Measurements from ENCODE around the gene SEMA7A. TPM values are rescaled to one million over a fixed set of nuclear protein-coding genes. Genes with fewer than 3 reads are reported as not detected.

SEMA7A gene
- total RNA-seq, 1 donor from 2014 or later: 21.6 TPM

DNA sequence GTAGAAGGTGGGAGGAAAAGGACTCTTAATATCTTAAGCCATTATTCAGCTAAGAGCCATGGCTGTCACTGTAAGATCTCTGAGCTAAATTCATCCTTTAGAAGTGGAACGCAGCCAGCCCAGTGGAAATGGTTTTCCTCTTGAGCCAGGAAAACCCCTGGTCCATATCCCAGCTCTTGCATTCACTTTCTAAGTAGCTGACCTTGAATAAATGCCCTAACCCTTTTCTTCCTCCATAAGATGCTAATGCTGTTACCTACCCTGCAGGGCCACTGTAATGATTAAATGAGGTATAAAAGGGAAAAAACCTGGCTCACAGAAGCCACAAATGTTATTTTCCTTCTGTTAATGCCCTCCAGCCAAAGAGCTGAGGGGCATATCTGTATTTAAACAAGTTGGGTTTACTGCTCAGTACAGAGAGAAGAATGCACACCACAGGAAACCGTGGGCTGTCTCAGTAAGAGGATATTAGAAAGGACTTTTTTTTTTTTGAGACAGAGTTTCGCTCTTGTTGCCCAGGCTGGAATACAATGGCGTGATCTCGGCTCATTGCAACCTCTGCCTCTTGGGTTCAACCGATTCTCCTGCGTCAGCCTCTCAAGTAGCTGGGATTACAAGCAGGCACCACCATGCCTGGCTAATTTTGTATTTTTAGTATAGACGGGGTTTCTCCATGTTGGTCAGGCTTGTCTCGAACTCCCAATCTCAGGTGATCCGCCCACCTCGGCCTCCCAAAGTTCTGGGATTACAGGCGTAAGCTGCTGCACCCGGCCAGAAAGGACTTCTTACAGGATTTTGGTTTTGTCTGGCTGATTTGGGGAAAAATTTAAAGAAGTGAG, 20.4 kb upstream of the SEMA7A start:
- FAIRE-seq (no peak), DNase-seq (ENCODE audit: low spot score in 2 of 2) (no peak)

DNA sequence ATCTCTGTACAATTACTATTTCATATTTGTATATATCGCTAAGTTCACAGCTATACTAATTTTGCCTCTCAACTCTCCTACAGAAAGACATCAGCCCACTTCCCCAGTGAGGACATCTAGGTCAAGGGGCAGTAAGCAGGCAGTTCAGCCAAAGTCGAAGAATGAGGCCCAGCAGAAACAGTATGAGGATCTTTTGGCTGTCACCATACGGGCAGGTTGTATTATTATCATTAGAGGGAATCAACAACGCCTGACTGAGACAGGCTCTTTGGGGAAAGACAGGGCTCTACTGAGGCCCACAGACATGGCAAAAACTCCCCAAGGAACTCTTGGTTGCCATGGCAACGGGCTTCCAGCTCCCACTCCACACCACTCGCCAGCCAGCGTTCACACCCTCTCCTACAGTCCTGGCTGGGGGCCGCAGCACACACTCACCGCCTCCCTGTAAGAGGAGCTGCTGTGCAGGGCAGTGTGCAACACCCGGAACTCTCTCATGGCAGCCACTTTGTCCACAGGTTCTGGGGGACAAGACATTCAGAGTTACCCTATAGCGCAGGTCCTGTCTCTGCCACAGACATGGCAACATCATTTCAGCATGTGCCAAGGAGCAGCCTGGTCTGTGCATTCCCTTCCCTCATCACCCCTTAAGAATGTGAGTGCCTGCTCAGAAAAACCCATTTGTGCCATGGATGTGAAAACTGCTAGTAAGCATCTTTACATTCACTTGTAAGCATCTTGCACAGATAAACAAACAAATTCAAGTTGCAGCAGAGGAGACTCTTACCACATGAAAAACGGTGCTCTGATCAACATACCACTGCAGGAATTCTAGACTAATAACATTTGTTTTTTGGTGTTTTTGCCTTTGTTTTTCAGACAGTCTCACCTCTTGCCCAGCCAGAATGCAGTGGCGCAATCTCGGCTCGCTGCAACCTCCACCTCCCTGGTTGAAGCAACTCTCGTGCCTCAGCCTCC, 18.4 kb upstream of the SEMA7A start:
- no peak for DNase-seq (ENCODE audit: low spot score in 2 of 2)
- FAIRE-seq: no peak

DNA sequence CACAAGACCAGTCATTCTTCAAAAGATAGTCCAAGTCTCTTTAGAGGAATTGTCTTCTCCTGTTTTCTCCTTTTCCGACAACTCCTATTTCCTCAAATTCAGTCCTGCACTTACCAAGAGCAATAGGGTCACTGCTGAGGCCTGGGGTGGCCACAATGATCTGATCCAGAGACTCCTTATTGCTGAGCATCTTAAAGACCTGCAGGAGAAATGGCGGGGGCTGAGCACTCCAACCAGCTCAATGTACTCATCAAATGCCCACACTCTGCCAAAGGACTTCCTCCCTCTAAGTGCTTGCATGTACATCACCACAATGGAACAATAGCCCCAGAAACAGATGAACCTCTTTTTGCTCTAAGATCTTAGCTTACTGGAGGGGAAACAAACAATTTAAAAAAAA, 17.6 kb upstream of the SEMA7A start:
- DNase-seq (ENCODE audit: low spot score in 2 of 2): no peak
- no peak for FAIRE-seq

DNA sequence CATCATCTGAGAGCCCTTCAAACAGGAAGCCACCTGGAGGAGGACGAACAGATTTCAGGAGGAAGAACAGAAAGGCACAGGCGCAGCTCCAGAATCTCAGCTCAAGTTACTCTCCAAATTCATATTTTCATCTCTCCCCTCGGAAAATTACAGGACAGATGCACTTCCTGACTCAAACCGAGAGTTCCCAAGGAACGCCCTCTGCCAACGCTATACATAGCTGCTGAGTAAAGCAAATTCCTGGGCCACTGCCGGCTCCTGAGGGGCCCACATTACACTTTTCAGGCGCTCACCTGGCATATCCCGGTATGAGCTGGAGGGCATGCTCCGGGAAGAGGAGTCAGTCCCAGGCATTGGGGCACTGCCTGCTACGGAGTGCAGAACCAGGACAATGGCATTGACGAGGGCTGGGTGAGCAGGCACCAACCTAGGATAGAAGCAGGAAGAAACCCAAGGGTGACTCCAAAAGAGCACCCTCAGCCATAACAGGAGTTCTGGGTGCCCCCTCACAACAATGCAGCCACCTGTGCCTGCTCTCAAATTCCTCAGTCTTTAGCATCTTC, 16.0 kb upstream of the SEMA7A start:
- FAIRE-seq: no peak
- no peak for DNase-seq (ENCODE audit: low spot score in 2 of 2)

DNA sequence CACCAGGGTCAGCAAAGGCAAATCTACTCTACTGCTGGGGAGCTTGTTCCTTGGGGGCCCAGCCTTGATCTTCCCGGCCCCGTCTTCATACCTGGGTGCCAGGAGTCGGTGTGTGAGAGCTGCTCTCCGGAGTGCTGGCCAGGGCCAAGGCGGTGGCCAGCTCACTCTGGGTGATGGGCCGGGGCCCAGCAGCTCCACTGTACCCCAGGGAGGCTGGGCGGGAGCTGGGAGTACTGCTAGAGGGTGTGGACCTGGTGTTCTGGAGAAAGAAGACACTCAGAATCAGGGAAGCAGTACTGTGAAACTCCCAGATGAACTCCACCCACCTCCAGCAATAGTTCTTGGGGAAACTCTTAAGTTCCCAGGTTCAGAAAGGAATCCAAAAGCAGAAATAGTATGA, 15.3 kb upstream of the SEMA7A start:
- FAIRE-seq (no peak), DNase-seq (ENCODE audit: low spot score in 2 of 2) (no peak)

DNA sequence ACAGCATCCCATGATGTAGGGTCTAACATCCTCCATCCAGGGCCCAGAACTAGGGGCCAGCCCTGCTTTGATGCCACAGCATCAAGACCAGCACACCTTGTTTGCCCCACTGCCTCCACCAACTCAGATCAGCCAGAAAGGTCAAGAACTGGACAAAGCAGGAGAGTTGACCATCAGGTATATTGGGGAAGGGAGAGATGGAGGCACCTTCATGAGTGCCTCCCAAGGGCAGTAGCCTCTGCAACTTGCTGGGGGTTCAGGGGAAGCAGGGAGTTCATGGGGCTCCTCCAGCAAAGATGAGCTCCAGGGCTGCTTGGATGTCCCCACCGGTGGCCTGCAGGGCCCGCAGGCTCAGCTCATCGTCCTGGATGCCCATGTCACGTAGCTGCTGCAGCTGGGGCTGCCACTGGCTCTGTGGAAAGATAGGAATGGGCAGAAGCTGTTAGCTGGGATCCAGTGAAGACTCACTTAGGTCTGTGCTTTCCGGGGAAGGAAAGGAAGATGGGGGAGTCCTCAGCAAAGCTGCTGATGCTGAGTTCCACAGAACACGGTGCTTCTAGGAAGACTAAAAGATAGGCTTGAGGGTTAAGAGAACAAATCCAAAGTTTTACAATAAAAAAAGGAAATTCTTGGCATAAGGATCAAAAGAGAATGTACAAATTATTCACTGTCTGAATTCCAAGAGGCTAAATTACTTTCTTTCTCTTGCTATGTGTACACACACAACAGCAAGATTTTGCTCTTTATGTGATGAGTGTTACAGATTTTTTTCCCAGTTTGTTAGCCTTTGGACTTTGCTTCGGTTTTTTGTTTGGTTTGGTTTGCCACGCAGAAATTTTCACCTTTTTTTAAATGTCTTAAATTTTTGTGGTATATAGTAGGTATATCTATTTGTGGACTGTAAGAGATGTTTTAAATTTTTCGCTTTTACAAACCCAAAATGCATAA, 12.3 kb upstream of the SEMA7A start:
- FAIRE-seq (no peak), DNase-seq (ENCODE audit: low spot score in 2 of 2) (no peak)

DNA sequence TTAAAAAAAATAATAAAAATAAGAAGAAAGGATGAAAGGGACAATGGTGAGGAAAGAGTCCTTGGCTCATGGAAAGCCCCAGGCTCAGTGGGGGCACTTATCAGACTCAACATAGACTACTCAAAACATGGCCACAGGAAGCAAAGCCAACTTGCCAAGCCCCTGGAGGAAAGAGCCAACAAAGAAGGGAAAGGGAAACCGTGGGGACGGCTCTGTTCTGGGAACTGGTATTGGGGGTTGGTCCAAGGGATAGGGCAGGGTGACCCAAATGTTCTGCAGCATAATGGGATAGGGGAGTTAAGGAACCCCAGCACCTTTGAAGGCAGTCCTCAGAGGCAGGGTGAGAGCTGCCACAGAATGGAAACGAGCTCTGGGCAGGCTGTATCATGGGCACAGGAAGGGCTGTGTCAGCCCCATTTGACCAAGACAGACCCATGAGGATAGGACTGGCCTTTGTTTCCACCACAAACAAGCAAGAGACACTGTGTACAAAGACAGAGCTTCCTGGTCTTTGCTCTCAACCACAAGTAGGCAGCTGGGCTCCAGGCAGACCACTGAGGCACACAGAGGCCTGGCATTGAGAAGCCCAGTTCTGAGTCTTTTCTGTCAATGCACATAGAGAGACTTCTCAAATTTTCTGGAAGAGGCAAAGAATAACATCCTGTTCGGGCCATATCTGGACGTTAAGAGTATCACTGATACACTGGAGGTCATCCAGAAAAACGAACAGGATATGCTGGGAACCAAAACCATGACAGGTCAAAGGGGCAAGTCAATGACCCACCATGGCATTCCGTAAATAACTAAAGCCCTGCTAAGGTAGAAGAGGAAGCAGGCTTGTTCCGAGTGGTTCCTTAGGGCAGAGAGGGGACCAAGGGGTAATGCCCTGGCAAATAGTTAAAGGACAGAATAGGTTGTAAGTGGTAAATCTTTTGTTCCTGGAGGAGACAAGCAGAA, 10.6 kb upstream of the SEMA7A start:
- FAIRE-seq: no peak
- no peak for DNase-seq (ENCODE audit: low spot score in 2 of 2)

DNA sequence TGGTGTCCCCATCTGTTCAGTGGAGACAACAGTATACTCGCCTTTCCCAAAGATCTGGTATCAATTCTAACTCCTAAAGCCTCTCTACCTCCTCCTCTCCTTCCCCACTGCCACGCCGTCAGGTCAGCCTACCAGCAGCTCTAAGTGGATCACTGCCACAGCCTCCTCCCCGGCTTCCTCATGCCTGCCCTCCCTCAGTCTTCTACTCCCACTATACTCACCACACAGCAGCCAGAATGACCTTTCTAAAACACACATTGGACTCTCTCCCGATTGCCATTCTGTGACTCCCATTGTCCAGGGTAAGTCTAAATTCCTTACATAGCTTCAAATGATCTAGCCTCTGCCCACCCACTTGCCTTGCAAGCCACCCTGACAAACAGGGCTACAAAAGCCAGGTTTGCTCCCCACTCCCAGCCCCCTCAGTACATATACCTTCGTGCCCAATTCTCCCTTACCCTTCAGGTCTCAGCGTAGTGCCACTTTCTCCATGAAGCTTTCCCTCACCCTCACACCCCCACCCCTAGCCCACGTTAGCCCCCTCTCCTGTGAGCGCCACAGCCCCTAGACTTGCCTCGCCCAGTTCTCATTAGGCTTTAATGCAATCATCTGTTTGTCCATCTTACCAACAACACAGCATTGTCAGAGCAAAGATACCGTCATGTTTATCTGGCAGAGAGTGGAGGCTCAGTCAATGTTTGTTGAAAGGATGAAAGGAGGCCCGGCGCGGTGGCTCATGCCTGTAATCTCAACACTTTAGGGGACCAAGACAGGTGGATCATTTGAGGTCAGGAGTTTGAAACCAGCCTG, 9.5 kb upstream of the SEMA7A start:
- DNase-seq (ENCODE audit: low spot score in 2 of 2) (no peak), FAIRE-seq (no peak)

DNA sequence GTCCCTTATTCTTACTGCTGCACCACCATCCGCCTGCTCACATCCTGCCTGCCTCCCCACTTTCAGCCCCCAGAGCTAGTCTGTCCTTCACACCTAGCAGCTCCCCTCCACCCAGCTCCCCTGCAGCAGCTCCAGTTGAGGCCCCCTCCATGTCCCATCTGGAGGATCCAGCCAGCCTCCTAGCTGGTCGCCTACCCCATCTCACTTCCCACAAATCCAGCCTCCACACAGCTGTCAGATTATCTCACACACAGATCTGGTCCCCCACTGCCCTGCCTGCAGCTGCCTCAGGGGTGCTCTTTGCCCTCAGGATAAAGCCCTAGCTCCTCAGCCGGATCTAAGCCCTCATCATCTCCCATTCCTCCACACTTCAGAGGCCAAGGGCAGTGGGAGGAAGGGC, 8.8 kb upstream of the SEMA7A start:
- no peak for FAIRE-seq
- no peak for DNase-seq (ENCODE audit: low spot score in 2 of 2)

DNA sequence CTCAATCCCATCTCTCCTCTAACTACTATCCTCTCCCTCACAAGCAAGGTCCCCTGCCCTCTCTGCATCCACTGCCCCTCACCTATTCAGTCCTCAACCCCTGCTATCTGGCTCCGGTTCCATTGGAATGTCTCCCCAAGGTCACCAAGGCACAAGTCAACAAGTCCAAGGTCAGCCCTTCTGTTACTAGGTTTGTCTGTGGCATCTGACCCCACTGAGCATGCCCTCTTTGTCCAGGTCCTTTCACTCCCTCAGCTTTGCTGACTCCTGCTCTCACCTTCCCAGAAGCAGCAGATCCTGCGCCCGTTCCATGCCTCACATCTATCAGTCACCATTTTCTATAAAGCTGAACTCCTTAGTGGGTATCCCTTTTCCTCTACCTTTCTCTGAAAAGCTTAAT, 8.3 kb upstream of the SEMA7A start:
- no peak for FAIRE-seq

DNA sequence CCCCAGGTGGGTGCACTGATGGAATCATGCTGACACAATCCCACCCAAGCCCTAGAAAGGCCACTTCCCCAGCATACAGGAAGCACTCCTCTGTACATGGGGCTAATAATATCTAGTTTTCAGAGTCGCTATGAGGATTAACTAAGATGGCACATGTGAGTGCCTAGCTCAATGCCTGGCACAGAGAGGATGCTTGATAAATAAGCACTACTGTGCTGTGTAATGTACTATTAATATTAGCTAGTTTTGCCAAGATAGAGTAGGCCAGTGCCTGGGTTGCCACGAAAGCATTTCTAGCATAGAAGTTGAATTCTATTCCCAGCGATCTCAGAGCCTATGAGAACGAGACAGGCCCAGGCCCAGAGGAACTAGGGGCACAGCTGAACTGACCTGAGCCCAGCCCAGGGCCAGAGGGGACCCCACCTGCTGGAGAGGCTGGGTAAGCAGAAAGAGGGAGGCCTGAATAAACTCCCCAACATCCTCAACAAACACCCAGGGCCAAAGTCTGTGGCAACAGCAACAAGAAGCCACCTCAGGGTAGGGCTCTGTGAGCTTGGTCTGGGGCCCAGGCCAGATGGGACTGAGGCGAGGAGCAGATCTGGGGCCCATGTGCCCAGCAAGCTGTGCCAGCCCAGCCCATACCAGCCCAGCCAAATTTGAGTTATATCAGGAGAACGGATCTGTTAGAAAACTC, 7.6 kb upstream of the SEMA7A start:
- no peak for DNase-seq (ENCODE audit: low spot score in 2 of 2)
- no peak for FAIRE-seq

More for the DNA sequence above, 8.3 kb upstream of the SEMA7A start:
- DNase-seq (ENCODE audit: low spot score in 2 of 2): no peak

DNA sequence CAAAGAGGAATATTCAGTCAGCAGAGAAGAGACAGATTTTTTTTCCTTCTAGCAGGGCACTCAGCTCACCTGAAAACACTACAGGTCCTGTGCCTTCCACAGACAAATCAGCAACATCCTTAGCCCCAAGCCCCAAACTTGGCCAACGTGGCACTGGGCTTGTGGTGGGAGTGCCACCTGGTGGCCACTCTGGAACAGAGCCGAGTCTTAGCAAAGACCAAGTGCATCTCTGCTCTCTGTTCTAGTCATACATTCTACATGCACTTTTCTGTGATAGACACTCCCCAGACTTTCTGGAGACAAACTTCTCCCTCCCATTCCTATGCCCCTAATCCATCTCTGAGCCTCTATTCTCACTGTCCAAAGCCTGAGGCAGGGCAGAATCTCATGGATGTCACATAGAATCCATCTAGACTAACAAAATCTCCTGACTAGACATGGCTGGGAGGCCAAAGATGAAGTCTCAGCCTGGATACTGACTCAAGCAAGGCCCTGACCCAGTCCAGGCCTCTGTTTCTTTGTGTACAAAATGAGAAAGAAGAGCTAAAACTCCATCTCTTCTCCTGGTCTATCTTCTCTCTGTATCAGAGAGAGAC, 5.1 kb upstream of the SEMA7A start:
- DNase-seq (ENCODE audit: low spot score in 2 of 2) (peak; percentile 73 to 82), FAIRE-seq (no peak)

DNA sequence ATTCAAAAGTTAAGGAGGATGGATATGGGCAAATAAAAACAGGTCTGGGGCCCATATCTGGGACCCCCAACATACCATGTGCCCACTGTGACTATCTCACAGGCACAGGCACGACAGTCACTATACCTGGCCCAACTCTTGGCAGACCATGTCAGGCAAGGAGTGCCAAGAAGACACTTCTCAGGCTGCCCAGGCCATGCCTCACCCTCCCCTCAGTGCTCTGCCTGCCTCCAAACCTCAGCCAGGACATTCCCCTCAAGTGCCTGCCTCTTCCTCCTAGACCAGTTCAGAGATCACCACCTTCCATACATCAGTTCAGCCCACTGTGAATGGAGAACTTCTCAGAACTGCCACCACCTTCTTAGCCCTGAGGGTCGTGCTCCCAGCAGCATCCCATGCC, 4.4 kb upstream of the SEMA7A start:
- no peak for DNase-seq (ENCODE audit: low spot score in 2 of 2)
- FAIRE-seq: no peak

DNA sequence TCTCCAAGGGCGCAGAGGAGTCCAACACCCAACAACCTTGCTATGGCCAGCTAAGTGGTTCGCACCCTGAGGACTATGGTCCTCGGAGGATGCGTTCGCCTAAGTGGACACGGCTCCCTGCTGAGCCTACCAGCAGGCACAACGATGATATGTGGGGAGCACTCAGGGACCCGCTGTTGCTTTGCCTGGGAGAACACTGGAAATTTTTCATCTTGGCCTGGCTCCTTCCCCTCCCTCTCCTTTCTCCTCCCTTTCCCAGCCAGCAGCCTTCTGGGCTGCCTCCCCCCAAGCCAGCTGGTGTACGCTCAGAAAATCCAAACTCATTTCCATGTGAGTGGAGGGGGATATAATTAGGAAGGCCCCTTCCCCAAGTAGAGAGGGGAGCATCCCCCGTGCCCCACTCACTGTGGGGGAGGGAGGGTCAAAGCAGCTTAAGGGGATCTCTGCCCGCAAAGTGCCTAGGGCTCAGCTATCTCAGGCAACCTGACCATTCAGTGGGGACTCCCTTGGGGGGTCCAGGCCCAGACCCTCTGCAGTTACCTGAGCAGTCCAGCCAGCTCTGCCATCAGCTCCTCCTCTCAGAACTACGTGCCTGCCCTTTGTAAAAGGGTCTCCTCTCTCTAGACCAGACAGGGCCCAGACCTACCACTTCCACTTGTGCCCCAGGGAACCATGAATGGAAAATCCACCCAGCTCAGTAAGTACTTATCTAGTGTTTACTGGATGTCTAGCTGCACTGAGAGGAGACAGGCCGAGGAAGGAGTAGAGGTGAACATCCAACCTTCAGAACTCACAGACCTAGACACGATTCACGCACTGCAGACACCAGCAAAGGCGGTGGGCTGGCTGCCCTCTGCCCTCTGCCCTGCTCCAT, 742 bp upstream of the SEMA7A start:
- FAIRE-seq: no peak
- no peak for DNase-seq (ENCODE audit: low spot score in 2 of 2)

DNA sequence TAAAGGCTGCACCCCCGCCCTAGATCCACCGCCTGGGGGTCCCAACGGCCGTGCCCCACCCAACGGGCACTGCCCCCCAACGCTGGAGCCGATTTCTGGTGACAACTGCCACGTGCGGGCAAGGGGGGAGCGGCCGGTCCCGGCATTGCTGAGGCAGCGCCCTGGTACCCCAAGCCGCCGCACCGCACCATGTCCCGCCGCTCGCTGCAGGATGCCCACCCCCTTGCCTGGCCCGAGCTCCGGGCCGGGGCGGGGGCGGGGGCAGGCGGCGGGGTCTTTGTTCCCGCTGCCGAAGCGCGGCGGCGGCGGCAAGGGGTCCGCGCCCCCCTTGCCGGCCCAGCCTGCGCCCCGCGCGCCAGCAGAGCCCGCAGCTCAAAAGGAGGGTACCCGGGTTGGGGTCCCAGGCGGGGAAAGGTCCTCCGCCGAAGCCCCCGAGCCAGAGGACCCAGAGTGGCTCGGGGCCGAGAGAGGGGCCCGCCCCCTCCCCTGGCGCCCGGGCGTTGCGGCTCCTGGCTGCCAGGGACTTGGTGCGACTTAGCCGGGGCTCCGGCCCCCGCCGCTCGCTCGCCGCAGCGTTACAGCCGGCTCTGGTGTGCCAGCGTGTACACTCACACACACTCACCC, 678 bp downstream of the SEMA7A start:
- FAIRE-seq: no peak
- no peak for DNase-seq (ENCODE audit: low spot score in 2 of 2)
